H9 (cell line): ENCODE results near the gene AJAP1. TPM values are rescaled to one million over a fixed set of nuclear protein-coding genes. Genes with fewer than 3 reads are reported as not detected.

Experiments used
- DNase-seq: peaks from one replicate; pipeline ENCODE4 v3.0.0-alpha.2; 2017
- H2AFZ ChIP-seq: one replicate; pipeline ENCODE4 v1.6.1; 2013; ENCODE audit warnings: mild to moderate bottlenecking, low read length, control low read depth, moderate library complexity
- H2AK5ac ChIP-seq: 2 replicates; pipeline ENCODE4 v1.6.1; 2013; ENCODE audit warnings: low read length, control low read depth, mixed read lengths; ENCODE audit not compliant: insufficient read length
- H2BK120ac ChIP-seq: one replicate; pipeline ENCODE4 v1.6.1; 2013; ENCODE audit warnings: low read depth, mild to moderate bottlenecking, low read length, control low read depth, inconsistent platforms; ENCODE audit not compliant: poor library complexity, severe bottlenecking
- H2BK12ac ChIP-seq: 2 replicates; pipeline ENCODE4 v1.6.1; 2013; ENCODE audit warnings: low read length, control low read depth, mixed read lengths, low read depth; ENCODE audit not compliant: insufficient read length
- H2BK15ac ChIP-seq: 2 replicates; pipeline ENCODE4 v1.6.1; 2013; ENCODE audit warnings: low read depth, low read length, control low read depth
- H2BK20ac ChIP-seq: one replicate; pipeline ENCODE4 v1.6.1; 2013; ENCODE audit warnings: low read depth, mild to moderate bottlenecking, low read length, control low read depth, inconsistent platforms; ENCODE audit not compliant: poor library complexity, severe bottlenecking
- H2BK5ac ChIP-seq: 2 replicates; pipeline ENCODE4 v1.6.1; 2013; ENCODE audit warnings: low read length, control low read depth, mixed read lengths; ENCODE audit not compliant: insufficient read length
- H3K14ac ChIP-seq: 2 replicates; pipeline ENCODE4 v1.6.1; 2013; ENCODE audit warnings: low read length, control low read depth; ENCODE audit not compliant: insufficient read depth
- H3K18ac ChIP-seq: 2 replicates; pipeline ENCODE4 v1.6.1; 2013; ENCODE audit warnings: low read depth, mild to moderate bottlenecking, mixed read lengths, low read length, control low read depth; ENCODE audit not compliant: insufficient read length
- H3K23ac ChIP-seq: 2 replicates; pipeline ENCODE4 v1.6.1; 2013; ENCODE audit warnings: low read length, control low read depth, mixed read lengths, low read depth; ENCODE audit not compliant: insufficient read length
- H3K23me2 ChIP-seq: 2 replicates; pipeline ENCODE4 v1.6.1; 2013; ENCODE audit warnings: low read depth, mild to moderate bottlenecking, mixed read lengths, low read length, control low read depth; ENCODE audit not compliant: insufficient read length, poor library complexity, severe bottlenecking
- H3K27ac ChIP-seq: 2 replicates; pipeline ENCODE4 v1.5.1; 2013; ENCODE audit warnings: low read length, control low read depth, mixed read lengths, low read depth; ENCODE audit not compliant: insufficient read length
- H3K27me3 ChIP-seq: 2 replicates; pipeline ENCODE4 v1.6.1; 2013; ENCODE audit warnings: low read length, control low read depth, inconsistent platforms; ENCODE audit not compliant: insufficient read depth
- H3K4ac ChIP-seq: 2 replicates; pipeline ENCODE4 v1.6.1; 2013; ENCODE audit warnings: low read depth, mild to moderate bottlenecking, control low read depth, inconsistent platforms, low read length, moderate library complexity
- H3K4me1 ChIP-seq: 2 replicates; pipeline ENCODE4 v1.6.1; 2013; ENCODE audit warnings: low read length, control low read depth, inconsistent platforms; ENCODE audit not compliant: insufficient read depth
- H3K4me2 ChIP-seq: 2 replicates; pipeline ENCODE4 v1.6.1; 2013; ENCODE audit warnings: low read length, control low read depth, mixed read lengths; ENCODE audit not compliant: insufficient read length, insufficient read depth
- H3K56ac ChIP-seq: 2 replicates; pipeline ENCODE4 v1.6.1; 2013; ENCODE audit warnings: low read depth, mild to moderate bottlenecking, mixed read lengths, low read length, control low read depth; ENCODE audit not compliant: insufficient read length
- H3K79me1 ChIP-seq: 2 replicates; pipeline ENCODE4 v1.6.1; 2013; ENCODE audit warnings: low read depth, mild to moderate bottlenecking, moderate library complexity, low read length, control low read depth, inconsistent platforms; ENCODE audit not compliant: insufficient read depth, poor library complexity, severe bottlenecking
- H3K79me2 ChIP-seq: 2 replicates; pipeline ENCODE4 v1.6.1; 2013; ENCODE audit warnings: low read length, control low read depth, inconsistent platforms; ENCODE audit not compliant: insufficient read depth
- H3K9ac ChIP-seq: 2 replicates; pipeline ENCODE4 v1.6.1; 2013; ENCODE audit warnings: low read length, control low read depth, mixed read lengths; ENCODE audit not compliant: insufficient read length; ENCODE audit errors: extremely low read depth
- H3K9me3 ChIP-seq: one replicate; pipeline ENCODE4 v1.6.1; 2013; ENCODE audit warnings: low read depth, low read length, inconsistent platforms; ENCODE audit not compliant: control insufficient read depth
- H3T11ph ChIP-seq: one replicate; pipeline ENCODE4 v1.6.1; 2013; ENCODE audit warnings: mild to moderate bottlenecking, low read length, control low read depth, inconsistent platforms
- H4K20me1 ChIP-seq: one replicate; pipeline ENCODE4 v1.6.1; 2013; ENCODE audit not compliant: control insufficient read depth, insufficient read length, insufficient read depth
- H4K5ac ChIP-seq: 2 replicates; pipeline ENCODE4 v1.6.1; 2013; ENCODE audit warnings: low read depth, mild to moderate bottlenecking, mixed read lengths, low read length, control low read depth; ENCODE audit not compliant: insufficient read length
- H4K8ac ChIP-seq: replicated peaks from 2 replicates; pipeline ENCODE4 v1.6.1; 2013; ENCODE audit warnings: low read length, control low read depth, mixed read lengths, low read depth; ENCODE audit not compliant: insufficient read length
- H4K91ac ChIP-seq: 2 replicates; pipeline ENCODE4 v1.6.1; 2013; ENCODE audit warnings: low read depth, mild to moderate bottlenecking, moderate library complexity, mixed read lengths, low read length, control low read depth; ENCODE audit not compliant: insufficient read length
- H3K27ac Mint-ChIP-seq, 3 experiments: 2 replicates in 2 of 3; 3 replicates in 1 of 3; pipeline ENCODE4 v1.8.0; 2020 to 2021; ENCODE audit warnings: mixed read lengths in 3 of 3, mild to moderate bottlenecking in 1 of 3, moderate library complexity in 1 of 3
- H3K27me3 Mint-ChIP-seq: 2 replicates; pipeline ENCODE4 v1.8.0; 2021; ENCODE audit warnings: low read depth, mild to moderate bottlenecking, moderate library complexity, mixed read lengths
- H3K36me3 Mint-ChIP-seq, 3 experiments: 2 replicates in 2 of 3; 3 replicates in 1 of 3; pipeline ENCODE4 v1.8.0; 2020 to 2021; ENCODE audit warnings: low read depth in 3 of 3, mixed read lengths in 3 of 3; ENCODE audit not compliant: insufficient read depth in 1 of 3
- H3K4me1 Mint-ChIP-seq, 2 experiments: 2 replicates each; pipeline ENCODE4 v1.8.0; 2020; ENCODE audit warnings: mixed read lengths in 2 of 2
- H3K4me3 Mint-ChIP-seq, 2 experiments: 2 replicates in 1 of 2; 3 replicates in 1 of 2; pipeline ENCODE4 v1.8.0; 2020 to 2021; ENCODE audit warnings: mild to moderate bottlenecking in 2 of 2, mixed read lengths in 2 of 2, moderate library complexity in 1 of 2
- H3K9me3 Mint-ChIP-seq, 2 experiments: 2 replicates in 1 of 2; 3 replicates in 1 of 2; pipeline ENCODE4 v1.8.0; 2020; ENCODE audit warnings: mild to moderate bottlenecking in 2 of 2, mixed read lengths in 2 of 2, moderate library complexity in 1 of 2
- WGBS: extraction: QIAGEN DNeasy Blood & Tissue Kit; methylation state at CpG from one replicate; pipeline ENCODE4 v1.1.7; 2013; ENCODE audit warnings: missing lambda C conversion rate, low lambda C conversion rate, mixed read lengths; ENCODE audit not compliant: insufficient read length; ENCODE audit errors: extremely low coverage; 5-methylcytosine and 5-hydroxymethylcytosine counted together
- total RNA-seq: library from RNA; stranded (reverse); gene quantifications from 2 replicates; pipeline ENCODE4 v1.2.1, GENCODE V29; 2021
- TF ChIP-seq, protein P1 (sequence below): fragments of 200-600 bp; sonication (generic); conservative IDR thresholded peaks from 3 replicates; pipeline ENCODE4 v1.8.0; 2021; ENCODE audit warnings: antibody characterized with exemption, mild to moderate bottlenecking

Gene AJAP1
- total RNA-seq, 1 experiment from 2014 or later, result 8.6 TPM

DNA sequence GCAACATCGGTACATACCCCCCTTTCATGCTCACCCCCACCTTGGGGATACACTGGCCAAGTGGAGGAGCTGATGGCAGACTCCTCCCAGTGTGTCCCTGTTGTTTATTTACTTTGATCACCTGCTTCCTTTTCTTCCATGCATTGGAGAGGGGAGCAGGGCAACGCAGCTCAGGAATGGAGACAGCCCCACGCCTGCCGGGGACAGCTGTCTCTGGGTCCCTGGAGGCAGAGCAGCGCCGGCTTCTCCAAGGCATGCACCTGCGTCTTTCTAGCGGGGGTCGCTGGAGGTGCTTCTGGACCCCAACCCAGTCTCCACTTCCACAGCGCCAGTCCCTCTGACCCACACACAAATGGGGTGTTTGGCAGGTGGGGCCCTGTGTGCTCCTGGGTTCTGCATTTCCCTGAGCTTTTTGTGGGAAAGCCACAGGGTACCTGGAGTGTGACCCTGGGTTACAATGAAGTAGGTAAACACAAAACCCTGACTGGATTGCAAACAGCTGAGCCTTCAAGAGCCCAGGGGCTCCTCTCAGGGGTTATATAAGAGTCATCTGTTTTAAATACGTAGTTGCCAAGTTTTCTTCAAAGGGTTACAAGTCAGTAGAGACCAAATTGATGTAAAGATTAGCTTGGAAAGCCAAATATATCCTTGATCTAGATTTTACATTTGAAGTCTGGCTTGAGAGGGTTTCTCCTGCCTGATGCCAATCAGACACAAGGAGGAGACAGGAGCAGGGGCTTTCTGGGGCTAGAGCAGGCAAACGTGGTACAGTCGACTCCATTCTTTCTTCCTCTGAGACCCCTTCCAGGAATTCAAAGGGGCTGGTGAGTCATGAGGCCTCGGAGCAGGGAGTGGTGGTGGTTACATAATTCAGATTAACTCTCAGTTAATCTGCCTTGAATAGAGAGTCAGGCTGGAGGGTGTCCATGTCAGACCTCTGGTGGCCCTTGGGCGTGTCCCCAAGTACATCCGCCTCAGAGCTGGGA lies 4.5 kb downstream of the AJAP1 start:
- no peak overlapping the region for H3K27ac ChIP-seq
- no peaks in the 10 kb centered on the region; a peak in 1 of 7 replicates for H3K36me3 Mint-ChIP-seq
- peak overlapping the region; percentile 1 to 68; a peak in 4 of 5 replicates for H3K4me3 Mint-ChIP-seq
- no peak overlapping the region for H3K9ac ChIP-seq
- H3K56ac ChIP-seq, result no peak overlapping the region
- H4K5ac ChIP-seq, result no peak overlapping the region
- H3K27ac Mint-ChIP-seq, result no peak overlapping the region
- no peak overlapping the region for H3K4me2 ChIP-seq
- no peaks in the 10 kb centered on the region for H3K9me3 Mint-ChIP-seq
- TF ChIP-seq, protein P1, sequence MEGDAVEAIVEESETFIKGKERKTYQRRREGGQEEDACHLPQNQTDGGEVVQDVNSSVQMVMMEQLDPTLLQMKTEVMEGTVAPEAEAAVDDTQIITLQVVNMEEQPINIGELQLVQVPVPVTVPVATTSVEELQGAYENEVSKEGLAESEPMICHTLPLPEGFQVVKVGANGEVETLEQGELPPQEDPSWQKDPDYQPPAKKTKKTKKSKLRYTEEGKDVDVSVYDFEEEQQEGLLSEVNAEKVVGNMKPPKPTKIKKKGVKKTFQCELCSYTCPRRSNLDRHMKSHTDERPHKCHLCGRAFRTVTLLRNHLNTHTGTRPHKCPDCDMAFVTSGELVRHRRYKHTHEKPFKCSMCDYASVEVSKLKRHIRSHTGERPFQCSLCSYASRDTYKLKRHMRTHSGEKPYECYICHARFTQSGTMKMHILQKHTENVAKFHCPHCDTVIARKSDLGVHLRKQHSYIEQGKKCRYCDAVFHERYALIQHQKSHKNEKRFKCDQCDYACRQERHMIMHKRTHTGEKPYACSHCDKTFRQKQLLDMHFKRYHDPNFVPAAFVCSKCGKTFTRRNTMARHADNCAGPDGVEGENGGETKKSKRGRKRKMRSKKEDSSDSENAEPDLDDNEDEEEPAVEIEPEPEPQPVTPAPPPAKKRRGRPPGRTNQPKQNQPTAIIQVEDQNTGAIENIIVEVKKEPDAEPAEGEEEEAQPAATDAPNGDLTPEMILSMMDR, result peak; percentile 25; the same call in 1 of the 3 replicates
- H2BK12ac ChIP-seq, result no peak overlapping the region
- no peaks in the 10 kb centered on the region for H3K9me3 ChIP-seq
- H4K8ac ChIP-seq, result no peak overlapping the region
- no peaks in the 10 kb centered on the region for H3K79me1 ChIP-seq
- H3K14ac ChIP-seq, result no peak overlapping the region
- H3K23me2 ChIP-seq, result peaks cover 10% of the 10 kb centered on the region
- no peak overlapping the region for H3K23ac ChIP-seq
- peaks cover 17% of the 10 kb centered on the region; the same call in 1 of the 2 replicates for H3K27me3 ChIP-seq
- peaks cover 46 to 47% of the 10 kb centered on the region in 2 experiments for H3K4me1 Mint-ChIP-seq
- no peak overlapping the region for H4K91ac ChIP-seq
- peaks cover 14% of the 10 kb centered on the region for H3K4me1 ChIP-seq
- peaks cover 66% of the 10 kb centered on the region for H3K27me3 Mint-ChIP-seq
- H3K4ac ChIP-seq, result no peak overlapping the region
- H3T11ph ChIP-seq, result no peak overlapping the region
- no peak overlapping the region for H3K18ac ChIP-seq
- no peaks in the 10 kb centered on the region; the same call in 1 of the 2 replicates for H3K79me2 ChIP-seq
- DNase-seq, result no peak
- no peaks in the 10 kb centered on the region for H4K20me1 ChIP-seq
- H2AK5ac ChIP-seq, result no peak overlapping the region
- H2BK20ac ChIP-seq, result no peak overlapping the region
- no peak overlapping the region for H2BK15ac ChIP-seq
- H2BK120ac ChIP-seq, result no peak overlapping the region
- no peak overlapping the region for H2AFZ ChIP-seq
- WGBS, result no CpG with 5 or more reads among the region's 16 CpGs
- H2BK5ac ChIP-seq, result no peak overlapping the region
